Smooth muscle cell (in vitro differentiated cells): ENCODE measurements around the gene ADIG. TPM values are rescaled to one million over a fixed set of nuclear protein-coding genes. Genes with fewer than 3 reads are reported as not detected.

Source experiments
- DNase-seq: peaks from one replicate; lab custom pipeline; 2025; ENCODE audit not compliant: unreplicated experiment; lab: John Stamatoyannopoulos, UW
- H2AFZ ChIP-seq: fragments of 200-600 bp; sonication (generic); 2 replicates; pipeline ENCODE4 v1.6.0; 2016; ENCODE audit warnings: antibody characterized with exemption, low read depth, mild to moderate bottlenecking
- H3F3A ChIP-seq: fragments of 200-600 bp; sonication (generic); 2 replicates; pipeline ENCODE4 v1.6.0; 2017; ENCODE audit warnings: antibody characterized with exemption, low read depth
- H3K27ac ChIP-seq: fragments of 200-600 bp; sonication (generic); 2 replicates; pipeline ENCODE4 v1.5.1; 2016; ENCODE audit warnings: low read depth, mild to moderate bottlenecking
- H3K27me3 ChIP-seq: fragments of 200-600 bp; sonication (generic); 2 replicates; pipeline ENCODE4 v1.6.1; 2016; ENCODE audit warnings: low read depth, mild to moderate bottlenecking
- H3K36me3 ChIP-seq: fragments of 200-600 bp; sonication (generic); 2 replicates; pipeline ENCODE4 v1.5.1; 2016; ENCODE audit warnings: low read depth
- H3K4me1 ChIP-seq: fragments of 200-600 bp; sonication (generic); 2 replicates; pipeline ENCODE4 v1.5.1; 2016; ENCODE audit warnings: low read depth
- H3K4me2 ChIP-seq: fragments of 200-600 bp; sonication (generic); 2 replicates; pipeline ENCODE4 v1.6.0; 2016; ENCODE audit warnings: mild to moderate bottlenecking
- H3K4me3 ChIP-seq: fragments of 200-600 bp; sonication (generic); 2 replicates; pipeline ENCODE4 v1.5.1; 2016; ENCODE audit warnings: mild to moderate bottlenecking
- H3K79me2 ChIP-seq: fragments of 200-600 bp; sonication (generic); 2 replicates; pipeline ENCODE4 v1.6.0; 2016; ENCODE audit warnings: low read depth, mild to moderate bottlenecking
- H3K9ac ChIP-seq: fragments of 200-600 bp; sonication (generic); 2 replicates; pipeline ENCODE4 v1.6.0; 2016; ENCODE audit warnings: low read depth
- H3K9me3 ChIP-seq: fragments of 200-600 bp; sonication (generic); replicated peaks from 2 replicates; pipeline ENCODE4 v1.5.1; 2016; ENCODE audit warnings: low read depth
- H4K20me1 ChIP-seq: fragments of 200-600 bp; sonication (generic); 2 replicates; pipeline ENCODE4 v1.6.0; 2016; ENCODE audit warnings: low read depth
- CTCF ChIP-seq: fragments of 200-600 bp; sonication (generic); IDR thresholded peaks from 2 replicates; pipeline ENCODE4 v1.5.1; 2017; ENCODE audit warnings: borderline replicate concordance, mild to moderate bottlenecking, antibody characterized with exemption; ENCODE audit not compliant: insufficient read depth, poor library complexity, severe bottlenecking
- WGBS: methylation state at CpG from one replicate; pipeline ENCODE4 v1.1.7; 2016; ENCODE audit warnings: low lambda C conversion rate; 5-methylcytosine and 5-hydroxymethylcytosine counted together
- polyA plus RNA-seq: library from polyadenylated mRNA; unstranded; fragments of >200 nt; fragmentation: Nextera tagmentation; extraction: Ambion mirVana; gene quantifications from 2 replicates; pipeline ENCODE4 v1.2.1, GENCODE V29; 2016
- total RNA-seq: library from RNA; depleted of rRNA; stranded (reverse); fragments of >200 nt; gene quantifications from 2 replicates; pipeline ENCODE4 v1.2.3, GENCODE V29; 2014

Gene ADIG
- total and polyA plus RNA-seq, 2 experiments from 2014 or later = not detected

- DNase-seq = no peak
- H3F3A ChIP-seq = no peaks in the 10 kb centered on the region
- TF ChIP-seq CTCF = no peak
- no peaks in the 10 kb centered on the region for H3K9me3 ChIP-seq
- no peak overlapping the region for H3K27ac ChIP-seq
- H3K9ac ChIP-seq = no peak overlapping the region
- 99% methylated on average over 7 of the region's 7 CpGs for WGBS
- H4K20me1 ChIP-seq = peaks cover 3% of the 10 kb centered on the region
- H3K4me1 ChIP-seq = no peaks in the 10 kb centered on the region
- no peak overlapping the region for H2AFZ ChIP-seq
- H3K79me2 ChIP-seq = no peaks in the 10 kb centered on the region
- peaks cover 61% of the 10 kb centered on the region for H3K36me3 ChIP-seq
- H3K4me2 ChIP-seq = no peak overlapping the region
- H3K27me3 ChIP-seq = no peaks in the 10 kb centered on the region
- H3K4me3 ChIP-seq = no peak overlapping the region
Measured at GRCh38 chr20:38551056-38551626, 29.9 kb upstream of the ADIG start.

GRCh38 chr20:38554986-38555385 is 26.0 kb upstream of the ADIG start:
- H3F3A ChIP-seq = no peaks in the 10 kb centered on the region
- H3K4me2 ChIP-seq = no peak overlapping the region
- peaks cover 9% of the 10 kb centered on the region for H4K20me1 ChIP-seq
- H3K79me2 ChIP-seq = no peaks in the 10 kb centered on the region
- no peak overlapping the region for H2AFZ ChIP-seq
- H3K4me3 ChIP-seq = no peak overlapping the region
- no peaks in the 10 kb centered on the region for H3K4me1 ChIP-seq
- TF ChIP-seq CTCF = no peak
- 96% methylated on average over 2 of the region's 2 CpGs for WGBS
- no peak overlapping the region for H3K27ac ChIP-seq
- no peak overlapping the region for H3K9ac ChIP-seq
- peaks cover 75% of the 10 kb centered on the region for H3K36me3 ChIP-seq
- DNase-seq = no peak
- H3K27me3 ChIP-seq = no peaks in the 10 kb centered on the region
- H3K9me3 ChIP-seq = no peaks in the 10 kb centered on the region

GRCh38 chr20:38555395-38555794 is 25.6 kb upstream of the ADIG start:
- H3K27ac ChIP-seq = no peak overlapping the region
- H4K20me1 ChIP-seq = peaks cover 9% of the 10 kb centered on the region
- H3K4me2 ChIP-seq = no peak overlapping the region
- peaks cover 77% of the 10 kb centered on the region for H3K36me3 ChIP-seq
- no peaks in the 10 kb centered on the region for H3K9me3 ChIP-seq
- no peak for TF ChIP-seq CTCF
- no peaks in the 10 kb centered on the region for H3K27me3 ChIP-seq
- DNase-seq = no peak
- H3K9ac ChIP-seq = no peak overlapping the region
- H3K4me3 ChIP-seq = no peak overlapping the region
- no peaks in the 10 kb centered on the region for H3F3A ChIP-seq
- H2AFZ ChIP-seq = no peak overlapping the region
- no peaks in the 10 kb centered on the region for H3K4me1 ChIP-seq
- H3K79me2 ChIP-seq = no peaks in the 10 kb centered on the region

- H3K4me2 ChIP-seq = no peak overlapping the region
- H2AFZ ChIP-seq = no peak overlapping the region
- DNase-seq = no peak
- H3K36me3 ChIP-seq = peaks cover 65% of the 10 kb centered on the region
- H3K27me3 ChIP-seq = no peaks in the 10 kb centered on the region
- H3K27ac ChIP-seq = no peak overlapping the region
- H3F3A ChIP-seq = no peaks in the 10 kb centered on the region
- H3K9me3 ChIP-seq = no peaks in the 10 kb centered on the region
- TF ChIP-seq CTCF = no peak
- WGBS = 100% methylated on average over 2 of the region's 2 CpGs
- H3K4me1 ChIP-seq = no peaks in the 10 kb centered on the region
- no peaks in the 10 kb centered on the region for H3K79me2 ChIP-seq
- H4K20me1 ChIP-seq = peaks cover 9% of the 10 kb centered on the region
- no peak overlapping the region for H3K4me3 ChIP-seq
- no peak overlapping the region for H3K9ac ChIP-seq
Measured at GRCh38 chr20:38557174-38557573, 23.8 kb upstream of the ADIG start.
